ENCODE measurements around the gene STPG1. TPM values are rescaled to one million over a fixed set of nuclear protein-coding genes. Genes with fewer than 3 reads are reported as not detected.

Gene STPG1
- polyA plus RNA-seq, 2 of the 4 experiments (the other 2 are of a cell fraction), result 4.4 to 9.7 TPM

DNA sequence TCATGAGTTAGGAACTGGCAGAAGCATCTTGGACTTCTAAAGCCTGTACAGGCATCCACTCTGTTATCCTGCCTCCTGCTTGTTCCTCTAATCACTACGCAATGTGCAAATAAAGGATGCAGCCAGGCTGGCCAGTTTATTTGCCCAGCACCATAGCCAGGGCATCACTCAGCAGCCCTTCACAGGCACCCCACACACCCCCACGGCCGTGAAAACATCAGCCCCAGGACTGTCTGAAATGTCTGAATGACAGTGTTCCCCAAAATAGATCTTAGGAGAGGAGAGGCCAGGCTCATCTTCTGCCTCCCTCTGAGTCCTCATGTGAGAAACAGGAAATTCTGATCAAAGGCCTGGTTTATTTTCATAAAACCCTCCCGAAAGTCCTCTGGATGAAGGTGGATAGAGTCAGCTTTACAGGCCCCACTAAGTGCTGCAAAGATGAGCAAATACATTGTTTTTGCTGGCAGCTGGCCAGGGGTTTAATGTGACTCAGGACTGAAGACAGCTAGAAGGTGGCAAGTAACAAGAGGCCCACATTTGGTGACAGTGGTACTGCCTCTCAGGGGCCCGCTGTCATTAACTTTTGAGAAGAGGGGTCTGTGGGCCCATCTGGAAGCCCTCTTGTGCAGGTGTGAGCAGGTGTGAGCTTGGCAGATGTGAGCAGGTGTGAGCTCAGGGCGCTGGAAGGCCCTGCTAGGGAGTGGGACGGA lies 61.5 kb downstream of the STPG1 start:
- Histone ChIP-seq H3K4me1 (peaks cover 14% of the 10 kb centered on the region), H3K4me3 (no peak overlapping the region), H3K4me2 (peak overlapping the region; percentile 8), H3K9me3 (no peaks in the 10 kb centered on the region), H3K27ac (peak overlapping the region; percentile 15 to 69; a peak in 4 of 6 replicates)
- ChIA-PET CTCF (interaction anchor here (0.6 to 3.6 kb wide), 2 partner anchors 39 to 202 kb away, joined by 3 to 11 read pairs; no protein-coding TSS in a partner anchor), POLR2A (no interaction called here)
- DNase-seq (ENCODE audit: low read depth in 1 of 2, low spot score in 1 of 2), result peak in 1 of 2 experiments; percentile 32
- no peak for FAIRE-seq
- TF ChIP-seq JUNB (IDR thresholded peaks at IDR 0.05) (no peak), FOXS1 (CRISPR knock-in tag; IDR thresholded peaks at IDR 0.05) (no peak), EP300 (IDR thresholded peaks at IDR 0.05) (no peak), FOSB (CRISPR knock-in tag; IDR thresholded peaks at IDR 0.05) (no peak)
- TF ChIP-seq, protein P1, sequence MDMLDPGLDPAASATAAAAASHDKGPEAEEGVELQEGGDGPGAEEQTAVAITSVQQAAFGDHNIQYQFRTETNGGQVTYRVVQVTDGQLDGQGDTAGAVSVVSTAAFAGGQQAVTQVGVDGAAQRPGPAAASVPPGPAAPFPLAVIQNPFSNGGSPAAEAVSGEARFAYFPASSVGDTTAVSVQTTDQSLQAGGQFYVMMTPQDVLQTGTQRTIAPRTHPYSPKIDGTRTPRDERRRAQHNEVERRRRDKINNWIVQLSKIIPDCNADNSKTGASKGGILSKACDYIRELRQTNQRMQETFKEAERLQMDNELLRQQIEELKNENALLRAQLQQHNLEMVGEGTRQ (IDR thresholded peaks at IDR 0.05), result no peak
- peak; percentile 62 to 64; a peak in 5 of 6 replicates for ATAC-seq
- 62% methylated on average over 6 of the region's 7 CpGs for WGBS (ENCODE audit: missing lambda C conversion rate)

DNA sequence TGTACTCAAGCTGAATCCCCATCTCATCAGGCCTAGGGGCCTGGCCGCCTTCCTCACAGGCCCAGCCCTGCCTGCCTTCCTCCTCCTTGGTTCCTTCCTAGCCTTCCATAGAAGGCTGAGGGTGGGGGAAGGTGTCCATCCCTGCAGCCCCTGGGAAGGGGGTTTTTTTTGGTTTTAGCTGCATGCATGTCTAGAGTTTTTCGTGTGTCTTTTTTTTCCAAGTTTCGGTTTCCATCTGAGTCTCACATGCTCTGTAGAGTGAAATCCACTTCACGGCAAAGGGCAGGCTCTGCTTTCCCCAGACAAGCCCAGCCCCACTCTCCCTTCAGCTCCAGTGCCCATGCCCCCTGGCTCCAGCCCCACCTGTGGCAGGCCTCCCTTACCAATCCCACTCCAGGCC lies 62.3 kb downstream of the STPG1 start:
- no peaks in the 10 kb centered on the region for H3K9me3 ChIP-seq
- peak overlapping the region in 1 of 2 experiments; percentile 69; a peak in 2 of 6 replicates for H3K27ac ChIP-seq
- DNase-seq (ENCODE audit: low read depth in 1 of 2, low spot score in 1 of 2), result no peak
- TF ChIP-seq, protein P2, sequence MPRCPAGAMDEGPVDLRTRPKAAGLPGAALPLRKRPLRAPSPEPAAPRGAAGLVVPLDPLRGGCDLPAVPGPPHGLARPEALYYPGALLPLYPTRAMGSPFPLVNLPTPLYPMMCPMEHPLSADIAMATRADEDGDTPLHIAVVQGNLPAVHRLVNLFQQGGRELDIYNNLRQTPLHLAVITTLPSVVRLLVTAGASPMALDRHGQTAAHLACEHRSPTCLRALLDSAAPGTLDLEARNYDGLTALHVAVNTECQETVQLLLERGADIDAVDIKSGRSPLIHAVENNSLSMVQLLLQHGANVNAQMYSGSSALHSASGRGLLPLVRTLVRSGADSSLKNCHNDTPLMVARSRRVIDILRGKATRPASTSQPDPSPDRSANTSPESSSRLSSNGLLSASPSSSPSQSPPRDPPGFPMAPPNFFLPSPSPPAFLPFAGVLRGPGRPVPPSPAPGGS (IDR thresholded peaks at IDR 0.05), result no peak
- TF ChIP-seq HOXA7 (CRISPR knock-in tag; IDR thresholded peaks at IDR 0.05), result no peak
- TF ChIP-seq, protein P3, sequence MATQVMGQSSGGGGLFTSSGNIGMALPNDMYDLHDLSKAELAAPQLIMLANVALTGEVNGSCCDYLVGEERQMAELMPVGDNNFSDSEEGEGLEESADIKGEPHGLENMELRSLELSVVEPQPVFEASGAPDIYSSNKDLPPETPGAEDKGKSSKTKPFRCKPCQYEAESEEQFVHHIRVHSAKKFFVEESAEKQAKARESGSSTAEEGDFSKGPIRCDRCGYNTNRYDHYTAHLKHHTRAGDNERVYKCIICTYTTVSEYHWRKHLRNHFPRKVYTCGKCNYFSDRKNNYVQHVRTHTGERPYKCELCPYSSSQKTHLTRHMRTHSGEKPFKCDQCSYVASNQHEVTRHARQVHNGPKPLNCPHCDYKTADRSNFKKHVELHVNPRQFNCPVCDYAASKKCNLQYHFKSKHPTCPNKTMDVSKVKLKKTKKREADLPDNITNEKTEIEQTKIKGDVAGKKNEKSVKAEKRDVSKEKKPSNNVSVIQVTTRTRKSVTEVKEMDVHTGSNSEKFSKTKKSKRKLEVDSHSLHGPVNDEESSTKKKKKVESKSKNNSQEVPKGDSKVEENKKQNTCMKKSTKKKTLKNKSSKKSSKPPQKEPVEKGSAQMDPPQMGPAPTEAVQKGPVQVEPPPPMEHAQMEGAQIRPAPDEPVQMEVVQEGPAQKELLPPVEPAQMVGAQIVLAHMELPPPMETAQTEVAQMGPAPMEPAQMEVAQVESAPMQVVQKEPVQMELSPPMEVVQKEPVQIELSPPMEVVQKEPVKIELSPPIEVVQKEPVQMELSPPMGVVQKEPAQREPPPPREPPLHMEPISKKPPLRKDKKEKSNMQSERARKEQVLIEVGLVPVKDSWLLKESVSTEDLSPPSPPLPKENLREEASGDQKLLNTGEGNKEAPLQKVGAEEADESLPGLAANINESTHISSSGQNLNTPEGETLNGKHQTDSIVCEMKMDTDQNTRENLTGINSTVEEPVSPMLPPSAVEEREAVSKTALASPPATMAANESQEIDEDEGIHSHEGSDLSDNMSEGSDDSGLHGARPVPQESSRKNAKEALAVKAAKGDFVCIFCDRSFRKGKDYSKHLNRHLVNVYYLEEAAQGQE (IDR thresholded peaks at IDR 0.05), result no peak
- H3K4me2 ChIP-seq, result no peak overlapping the region; the same call in 2 of the 3 replicates
- CTCF ChIA-PET, result interaction anchor here (1.4 to 3.6 kb wide), 2 partner anchors 40 to 149 kb away, joined by 5 to 11 read pairs; no protein-coding TSS in a partner anchor
- 94% methylated on average over 4 of the region's 4 CpGs for WGBS (ENCODE audit: missing lambda C conversion rate)
- H3K4me1 ChIP-seq, result peaks cover 14% of the 10 kb centered on the region
- POLR2A ChIA-PET, result no interaction called here
- ATAC-seq, result no peak
- no peak overlapping the region for H3K4me3 ChIP-seq
- no peak for FAIRE-seq

DNA sequence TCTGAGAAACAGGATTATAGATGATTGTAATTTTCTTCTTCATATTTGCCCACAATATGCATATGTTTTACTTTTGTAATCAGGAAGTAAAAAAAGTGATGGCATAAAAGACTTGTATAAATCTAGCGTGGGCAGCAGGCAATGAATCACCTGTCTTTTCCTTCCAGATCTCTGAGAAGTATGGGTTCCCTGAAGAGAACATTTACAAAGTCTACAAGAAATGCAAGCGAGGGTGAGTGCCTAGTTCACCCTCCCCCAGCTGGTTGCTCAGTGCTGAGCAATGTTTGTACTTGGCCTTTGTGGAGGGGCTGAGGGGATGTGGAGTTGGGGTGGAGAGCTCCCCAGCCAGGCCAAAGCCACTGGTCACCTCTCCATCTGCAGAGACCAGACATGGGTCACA lies 63.7 kb downstream of the STPG1 start:
- H3K4me3 ChIP-seq, result no peak overlapping the region
- 76% methylated on average over 2 of the region's 2 CpGs for WGBS (ENCODE audit: missing lambda C conversion rate)
- no peak overlapping the region for H3K27ac ChIP-seq
- ATAC-seq, result no peak
- CTCF ChIA-PET, result interaction anchor here (1.4 to 4.2 kb wide), 3 partner anchors 9 to 148 kb away, joined by 5 to 15 read pairs (median 11); no protein-coding TSS in a partner anchor
- no peak for FAIRE-seq
- H3K9me3 ChIP-seq, result no peaks in the 10 kb centered on the region
- POLR2A ChIA-PET, result no interaction called here
- no peak for TF ChIP-seq MYC (IDR thresholded peaks at IDR 0.05; ENCODE audit: borderline replicate concordance, low read length)
- TF ChIP-seq CEBPB (IDR thresholded peaks at IDR 0.05), result no peak
- TF ChIP-seq POLR2A (IDR thresholded peaks at IDR 0.05; ENCODE audit: low read length), result no peak
- TF ChIP-seq EHMT2 (IDR thresholded peaks at IDR 0.05; ENCODE audit: low read depth), result no peak
- TF ChIP-seq JUN (IDR thresholded peaks at IDR 0.05), result no peak
- TF ChIP-seq, protein P4, sequence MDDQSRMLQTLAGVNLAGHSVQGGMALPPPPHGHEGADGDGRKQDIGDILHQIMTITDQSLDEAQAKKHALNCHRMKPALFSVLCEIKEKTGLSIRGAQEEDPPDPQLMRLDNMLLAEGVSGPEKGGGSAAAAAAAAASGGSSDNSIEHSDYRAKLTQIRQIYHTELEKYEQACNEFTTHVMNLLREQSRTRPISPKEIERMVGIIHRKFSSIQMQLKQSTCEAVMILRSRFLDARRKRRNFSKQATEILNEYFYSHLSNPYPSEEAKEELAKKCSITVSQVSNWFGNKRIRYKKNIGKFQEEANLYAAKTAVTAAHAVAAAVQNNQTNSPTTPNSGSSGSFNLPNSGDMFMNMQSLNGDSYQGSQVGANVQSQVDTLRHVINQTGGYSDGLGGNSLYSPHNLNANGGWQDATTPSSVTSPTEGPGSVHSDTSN (IDR thresholded peaks at IDR 0.05), result no peak
- TF ChIP-seq KDM5A (IDR thresholded peaks at IDR 0.05), result no peak
- no peak for TF ChIP-seq FOSB (CRISPR knock-in tag; IDR thresholded peaks at IDR 0.05)
- TF ChIP-seq, protein P5, sequence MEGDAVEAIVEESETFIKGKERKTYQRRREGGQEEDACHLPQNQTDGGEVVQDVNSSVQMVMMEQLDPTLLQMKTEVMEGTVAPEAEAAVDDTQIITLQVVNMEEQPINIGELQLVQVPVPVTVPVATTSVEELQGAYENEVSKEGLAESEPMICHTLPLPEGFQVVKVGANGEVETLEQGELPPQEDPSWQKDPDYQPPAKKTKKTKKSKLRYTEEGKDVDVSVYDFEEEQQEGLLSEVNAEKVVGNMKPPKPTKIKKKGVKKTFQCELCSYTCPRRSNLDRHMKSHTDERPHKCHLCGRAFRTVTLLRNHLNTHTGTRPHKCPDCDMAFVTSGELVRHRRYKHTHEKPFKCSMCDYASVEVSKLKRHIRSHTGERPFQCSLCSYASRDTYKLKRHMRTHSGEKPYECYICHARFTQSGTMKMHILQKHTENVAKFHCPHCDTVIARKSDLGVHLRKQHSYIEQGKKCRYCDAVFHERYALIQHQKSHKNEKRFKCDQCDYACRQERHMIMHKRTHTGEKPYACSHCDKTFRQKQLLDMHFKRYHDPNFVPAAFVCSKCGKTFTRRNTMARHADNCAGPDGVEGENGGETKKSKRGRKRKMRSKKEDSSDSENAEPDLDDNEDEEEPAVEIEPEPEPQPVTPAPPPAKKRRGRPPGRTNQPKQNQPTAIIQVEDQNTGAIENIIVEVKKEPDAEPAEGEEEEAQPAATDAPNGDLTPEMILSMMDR (IDR thresholded peaks at IDR 0.05), result no peak
- TF ChIP-seq CHD4 (IDR thresholded peaks at IDR 0.05; ENCODE audit: borderline replicate concordance), result no peak
- TF ChIP-seq, protein P6, sequence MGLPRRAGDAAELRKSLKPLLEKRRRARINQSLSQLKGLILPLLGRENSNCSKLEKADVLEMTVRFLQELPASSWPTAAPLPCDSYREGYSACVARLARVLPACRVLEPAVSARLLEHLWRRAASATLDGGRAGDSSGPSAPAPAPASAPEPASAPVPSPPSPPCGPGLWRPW (IDR thresholded peaks at IDR 0.05), result no peak
- TF ChIP-seq ZFP36 (IDR thresholded peaks at IDR 0.05; ENCODE audit: borderline replicate concordance, partially characterized antibody), result no peak
- TF ChIP-seq, protein P7, sequence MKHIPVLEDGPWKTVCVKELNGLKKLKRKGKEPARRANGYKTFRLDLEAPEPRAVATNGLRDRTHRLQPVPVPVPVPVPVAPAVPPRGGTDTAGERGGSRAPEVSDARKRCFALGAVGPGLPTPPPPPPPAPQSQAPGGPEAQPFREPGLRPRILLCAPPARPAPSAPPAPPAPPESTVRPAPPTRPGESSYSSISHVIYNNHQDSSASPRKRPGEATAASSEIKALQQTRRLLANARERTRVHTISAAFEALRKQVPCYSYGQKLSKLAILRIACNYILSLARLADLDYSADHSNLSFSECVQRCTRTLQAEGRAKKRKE (CRISPR knock-in tag; IDR thresholded peaks at IDR 0.05; ENCODE audit: low read depth), result no peak
- peaks cover 14% of the 10 kb centered on the region for H3K4me1 ChIP-seq
- H3K4me2 ChIP-seq, result no peak overlapping the region
- DNase-seq (ENCODE audit: low read depth in 1 of 2, low spot score in 1 of 2), result no peak

Measured in A549 (cell line).